Measurements from ENCODE around the gene LCP1.

LCP1 gene

DNA sequence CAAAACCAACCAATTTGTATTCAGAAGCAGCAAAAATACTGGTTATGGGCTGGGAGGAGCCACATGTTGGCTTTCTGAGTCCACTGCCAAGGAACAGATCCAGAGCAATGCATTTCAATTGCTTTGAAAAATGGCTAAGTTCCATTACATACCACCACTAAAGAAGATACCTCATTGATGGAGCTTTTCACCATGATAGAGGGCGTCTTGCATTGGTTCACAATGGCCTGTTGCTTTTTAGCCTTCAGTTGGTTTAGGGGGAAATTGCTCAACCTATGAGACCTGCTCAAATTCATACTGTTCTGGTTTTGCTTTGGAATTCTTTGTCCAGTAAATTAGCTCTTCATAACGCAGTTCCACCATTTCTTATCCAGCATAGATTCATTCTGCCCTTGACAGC is 55.9 kb downstream of the LCP1 start:
- no peak for DNase-seq

DNA sequence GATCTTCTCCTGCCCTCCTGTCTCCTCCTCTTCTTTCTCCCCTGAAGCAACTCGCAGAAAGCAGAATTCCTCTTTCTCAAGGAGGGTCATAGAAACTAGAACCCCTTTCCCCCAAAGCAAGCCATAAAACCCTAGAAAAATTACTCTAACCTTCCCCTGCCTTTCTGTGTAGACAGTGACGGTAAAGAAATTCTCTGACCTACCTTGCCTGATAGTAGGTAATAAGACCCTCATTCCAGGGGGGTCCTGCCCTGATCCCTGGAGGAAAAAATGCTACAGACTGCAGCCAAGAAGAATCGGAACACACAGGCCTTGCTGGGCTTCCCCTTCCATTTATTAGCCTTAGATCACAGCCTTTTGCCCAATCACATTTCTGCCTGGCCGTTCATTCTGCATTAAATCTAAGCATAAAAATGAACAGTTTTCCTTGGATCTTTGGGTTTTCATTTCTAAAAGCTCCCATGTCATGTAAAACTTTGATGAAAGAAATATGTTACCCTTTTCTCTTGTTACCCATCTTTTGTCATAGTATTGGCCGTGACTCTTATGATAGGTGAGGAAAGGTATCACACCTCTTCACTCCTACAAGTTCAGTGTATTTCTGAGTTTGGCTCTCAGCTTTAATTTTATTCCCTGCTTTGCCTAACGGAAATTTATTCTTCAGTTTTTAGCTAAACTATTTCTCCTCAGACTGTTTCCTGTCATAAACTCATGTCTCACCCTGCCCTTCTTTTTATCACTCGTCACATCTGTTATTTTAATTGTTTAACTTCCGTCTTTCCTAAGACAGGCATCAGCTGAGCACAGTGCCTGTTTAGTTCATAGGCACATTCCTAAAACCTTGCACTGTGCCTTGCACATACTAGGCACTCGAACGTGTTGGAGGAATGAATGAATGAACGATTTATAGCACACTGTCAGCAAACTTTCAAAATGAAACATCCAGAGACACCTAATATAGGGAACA is 56.7 kb downstream of the LCP1 start:
- DNase-seq: no peak

DNA sequence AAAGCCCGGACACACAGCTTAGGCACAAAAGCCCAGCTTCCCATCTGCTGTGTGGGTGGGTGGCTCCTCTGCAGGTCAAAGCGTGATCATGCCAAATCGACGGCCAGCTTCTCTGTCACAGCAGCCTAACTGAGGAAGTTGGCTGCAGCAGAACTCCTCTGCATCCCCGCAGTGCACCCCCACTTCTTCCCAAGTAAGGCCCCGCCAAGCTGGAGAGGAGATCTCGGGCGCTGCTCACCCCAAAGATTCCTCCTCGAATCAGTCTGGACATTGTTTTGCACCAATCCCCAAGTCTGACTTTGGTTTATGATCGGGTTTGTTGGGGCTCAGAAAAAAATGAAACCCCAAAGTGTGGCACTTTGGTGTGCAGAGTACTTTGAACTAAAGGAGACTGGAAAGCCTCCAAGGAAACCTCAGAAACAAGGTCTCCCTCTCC is 57.4 kb downstream of the LCP1 start:
- peak; percentile 26 to 42 for DNase-seq

DNA sequence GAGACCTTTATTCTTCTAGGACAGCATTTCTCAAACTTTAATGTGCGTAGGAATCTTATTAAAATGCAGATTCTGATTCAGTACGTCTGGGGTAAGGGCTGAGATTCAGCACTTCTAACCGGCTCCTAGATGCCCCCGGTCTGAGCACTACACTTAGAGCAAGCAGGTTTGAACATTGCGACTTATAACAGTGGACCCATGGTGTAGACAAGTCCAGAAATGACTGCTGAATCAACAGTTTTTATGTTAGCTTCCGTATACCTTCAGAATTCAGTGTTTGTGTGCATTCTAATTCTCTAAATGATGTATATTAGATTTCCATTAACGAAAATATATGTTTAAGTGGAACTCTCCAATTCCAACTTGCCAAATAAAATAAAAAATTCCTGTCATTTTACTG is 59.7 kb downstream of the LCP1 start:
- no peak for DNase-seq

DNA sequence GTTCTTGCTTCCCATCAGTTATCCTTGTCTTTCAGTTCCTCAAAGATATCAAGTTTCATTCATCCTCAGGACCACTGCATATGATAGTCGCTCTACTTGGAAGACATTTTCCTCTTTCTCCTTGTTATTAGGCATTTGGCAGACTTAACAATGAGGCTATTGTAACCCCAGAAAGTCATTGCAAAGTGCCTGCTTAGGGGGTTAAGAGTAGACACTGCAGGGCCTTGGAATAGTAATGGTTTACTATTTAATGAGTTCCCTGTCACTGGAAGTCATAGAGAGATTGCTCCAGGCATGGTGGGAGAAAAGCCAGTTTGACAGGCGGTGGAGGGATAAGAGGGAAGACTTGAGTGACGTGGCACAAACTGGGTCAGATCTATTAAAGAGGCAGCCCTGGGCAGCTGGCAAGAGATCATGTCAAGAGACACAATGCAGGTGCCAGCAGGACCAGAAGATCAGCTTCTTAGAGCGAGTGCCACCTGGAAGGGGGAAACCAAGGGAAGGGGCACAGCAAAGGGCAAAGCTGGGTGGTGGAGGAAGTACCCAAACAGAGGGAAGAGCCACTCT is 60.3 kb downstream of the LCP1 start:
- DNase-seq: no peak

DNA sequence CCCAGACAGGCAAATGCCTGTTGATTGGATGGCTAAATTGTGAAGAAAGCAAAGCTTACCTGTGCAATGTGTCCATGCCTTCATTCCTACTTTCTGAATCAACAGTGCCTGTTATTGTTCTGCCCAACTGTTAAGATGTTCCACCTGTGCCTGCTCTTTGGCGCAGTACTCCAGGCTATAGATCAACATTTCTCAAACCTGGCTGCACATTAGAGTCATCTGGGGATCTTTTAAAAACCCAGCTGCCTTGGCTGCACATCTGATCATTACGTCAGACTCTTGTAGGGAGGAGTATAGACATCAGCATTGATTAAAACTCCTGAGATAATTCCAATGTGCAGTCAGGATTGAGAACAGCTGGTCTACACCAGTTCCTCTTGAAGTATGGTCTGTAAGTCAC is 60.9 kb downstream of the LCP1 start:
- DNase-seq: no peak

DNA sequence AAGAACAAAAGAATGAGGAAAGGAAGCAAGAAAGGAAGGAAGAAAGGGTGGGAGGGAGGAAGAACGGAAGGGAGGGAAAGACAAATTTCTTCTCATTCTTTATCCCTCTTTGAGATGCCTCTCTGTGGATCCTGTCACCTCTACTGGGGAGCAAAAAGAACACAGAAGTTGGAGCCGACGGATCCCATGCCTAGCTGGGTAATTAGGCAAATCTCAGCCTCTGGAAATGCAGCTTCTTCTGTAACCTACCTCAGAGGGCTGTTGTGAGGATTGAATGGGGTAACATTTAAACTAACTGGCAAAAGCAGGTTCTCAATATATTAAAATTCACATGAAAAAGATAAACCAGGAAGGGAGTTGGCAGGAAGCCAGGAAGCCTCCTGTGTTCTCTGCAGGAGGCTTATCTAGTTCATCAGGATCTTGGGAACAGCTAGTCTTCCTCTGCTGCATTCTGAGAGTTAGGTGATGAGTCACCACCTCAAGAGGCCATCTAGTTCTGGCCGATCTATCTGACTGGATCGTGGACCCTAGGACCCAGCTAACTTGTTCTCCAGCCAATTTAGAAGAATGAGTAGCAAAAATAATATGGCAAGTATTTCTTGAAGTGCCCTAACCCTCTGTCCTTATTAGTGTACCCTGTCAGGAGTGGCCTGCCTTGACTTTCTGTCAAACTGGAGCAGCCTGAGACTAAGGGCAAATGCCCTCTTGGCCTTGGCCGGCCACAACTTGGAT is 61.9 kb downstream of the LCP1 start:
- no peak for DNase-seq

DNA sequence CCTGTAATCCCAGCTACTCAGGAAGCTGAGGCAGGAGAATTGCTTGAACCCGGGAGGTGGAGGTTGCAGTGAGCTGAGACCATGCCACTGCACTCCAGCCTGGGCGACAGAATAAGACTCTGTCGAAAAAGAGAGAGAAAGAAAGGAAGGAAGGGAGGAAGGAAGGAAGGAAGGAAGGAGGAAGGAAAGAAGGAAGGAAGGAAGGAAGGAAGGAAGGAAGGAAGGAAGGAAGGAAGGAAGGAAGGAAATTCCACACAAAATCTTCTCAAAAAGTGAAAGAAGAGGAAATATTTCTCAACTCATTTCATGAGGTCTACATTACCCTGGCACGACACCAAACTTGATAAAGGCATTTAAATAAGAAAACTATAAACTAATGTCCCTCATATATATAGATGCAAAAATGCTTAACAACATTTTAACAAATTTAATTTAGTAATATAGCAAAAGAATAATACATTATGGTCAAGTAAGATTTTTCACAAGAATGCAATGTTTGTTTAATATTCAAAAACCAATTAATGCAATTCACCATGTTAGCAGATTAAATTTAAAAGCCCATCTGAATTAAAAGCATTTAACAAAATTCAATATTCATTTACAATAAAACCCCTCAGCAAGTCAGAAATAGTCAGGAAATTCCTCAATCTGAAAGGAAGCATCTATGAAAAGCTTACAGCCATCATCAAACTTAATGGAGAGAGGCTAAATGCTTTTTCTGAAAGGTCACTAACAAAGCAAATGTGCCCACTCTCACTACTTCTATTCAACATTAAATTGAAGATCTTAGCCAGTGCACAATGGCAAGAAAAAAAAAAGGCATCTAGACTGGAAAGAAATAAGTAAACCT is 65.1 kb downstream of the LCP1 start:
- DNase-seq: no peak

DNA sequence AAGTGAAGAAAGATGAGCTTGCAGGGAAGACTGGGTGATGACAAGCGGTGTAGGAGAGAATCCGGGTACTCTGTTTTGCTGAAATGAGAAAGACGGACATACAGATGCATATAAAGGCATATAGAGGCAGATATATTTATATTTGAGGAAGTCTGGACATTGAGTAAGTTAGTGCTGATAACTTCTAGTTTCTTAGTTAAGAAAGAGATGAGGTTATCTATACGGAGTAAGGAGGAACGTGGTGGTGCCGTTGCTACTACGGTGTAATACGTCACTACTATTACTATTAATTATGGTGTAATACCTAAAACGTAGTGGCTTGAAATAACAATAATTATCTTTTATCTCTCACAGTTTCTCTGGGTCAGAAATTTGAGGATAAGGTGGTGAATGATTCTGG is 67.4 kb downstream of the LCP1 start:
- DNase-seq: no peak

DNA sequence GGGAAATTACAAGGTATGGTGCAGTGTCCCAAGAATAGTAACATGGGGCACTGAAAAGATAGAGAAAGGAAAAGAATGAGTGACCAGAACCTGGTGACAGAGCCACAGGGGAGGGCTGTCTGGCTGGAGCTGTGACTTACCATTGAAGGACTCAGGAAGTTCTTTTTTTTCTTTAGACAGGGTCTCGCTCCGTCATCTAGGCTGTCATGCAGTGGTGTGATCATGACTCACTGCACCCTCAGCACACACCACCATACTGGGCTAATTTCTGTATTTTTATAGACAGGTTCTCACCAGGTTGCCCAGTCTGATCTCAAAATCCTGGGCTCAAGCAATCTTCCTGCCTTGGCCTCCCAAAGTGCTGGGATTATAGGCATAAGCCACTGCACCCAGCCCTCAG is 68.4 kb downstream of the LCP1 start:
- no peak for DNase-seq

DNA sequence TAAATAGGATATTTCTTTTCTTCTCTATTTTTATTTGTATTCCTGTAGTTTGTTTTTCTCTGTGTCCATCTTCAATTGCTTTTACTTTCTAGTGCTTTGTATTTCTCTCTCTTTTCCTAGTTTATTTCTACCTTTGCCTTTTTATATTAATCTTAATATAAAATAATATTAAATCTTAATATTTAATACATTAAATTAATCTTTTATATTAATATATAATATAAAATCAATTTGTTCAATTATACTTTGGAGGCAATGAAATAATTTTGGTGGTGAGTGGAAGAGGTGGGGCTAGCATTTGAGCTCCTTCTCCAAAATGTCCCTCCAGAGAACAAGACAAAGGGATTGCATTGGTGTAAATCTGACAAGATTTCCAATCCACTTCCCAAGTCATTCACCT is 70.8 kb downstream of the LCP1 start:
- no peak for DNase-seq

DNA sequence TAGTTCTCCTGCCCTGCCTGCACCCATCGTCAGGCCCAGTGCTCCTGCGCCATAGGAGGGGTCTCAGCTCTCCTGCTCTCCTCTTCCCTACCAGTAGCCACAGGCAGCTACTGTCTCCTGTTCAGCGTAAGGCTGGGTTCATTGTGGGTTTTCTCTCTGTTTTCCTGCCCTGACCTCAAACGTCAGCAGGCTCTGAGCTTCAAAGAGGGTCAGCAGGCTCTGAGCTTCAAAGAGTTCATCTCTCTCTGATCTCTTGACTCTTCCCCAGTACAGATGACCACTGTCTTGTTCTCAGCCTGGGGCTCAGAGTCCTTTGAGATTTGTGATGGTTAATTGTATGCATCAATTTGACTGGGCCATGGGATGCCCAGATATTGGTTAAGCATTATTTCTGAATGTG is 72.5 kb downstream of the LCP1 start:
- DNase-seq: no peak

DNA sequence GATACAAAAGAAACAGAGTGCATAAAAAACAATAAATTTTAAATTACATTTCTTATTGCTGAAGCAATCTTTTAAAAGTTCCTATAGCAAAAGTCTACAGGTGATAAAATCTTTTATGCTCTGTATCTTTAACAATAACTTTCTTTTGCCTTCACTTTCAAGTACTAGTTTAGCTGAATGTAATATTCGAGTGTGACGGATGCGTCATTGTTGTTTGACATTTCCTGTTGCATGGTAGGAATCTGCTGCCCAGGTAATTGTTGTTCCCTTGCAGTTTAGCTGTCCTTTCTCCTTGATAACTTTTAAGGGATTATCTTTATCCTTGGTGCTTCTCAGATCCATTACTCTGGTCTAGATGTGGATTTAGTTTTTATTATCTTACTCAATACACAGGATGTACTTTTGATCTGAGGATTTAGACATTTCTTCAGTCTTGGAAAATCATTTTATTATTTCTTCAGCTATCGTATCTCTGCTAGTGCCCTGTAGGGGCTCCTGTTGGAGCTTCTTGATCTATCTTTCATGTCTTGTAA is 75.1 kb downstream of the LCP1 start:
- DNase-seq: no peak

DNA sequence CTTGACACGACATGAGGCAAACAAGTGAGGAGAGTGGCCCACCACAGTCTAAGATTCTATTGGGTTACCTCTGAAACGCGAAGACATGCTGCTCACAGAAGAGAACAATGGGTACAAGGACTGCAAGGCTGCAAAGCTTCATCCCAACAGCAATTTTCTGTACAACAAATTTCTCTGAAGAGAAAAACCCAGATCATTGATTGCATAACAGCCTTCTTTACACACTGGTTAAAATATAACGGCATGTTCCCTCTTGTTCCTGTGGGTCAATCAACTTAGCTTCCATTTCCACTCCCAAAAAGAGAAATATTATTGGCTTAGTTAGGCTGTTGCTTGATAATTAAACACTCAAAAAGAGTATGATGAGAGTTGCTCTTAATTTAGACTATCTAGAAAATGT is 77.1 kb downstream of the LCP1 start, which contains the start of gene CPB2:
TSS of gene CPB2 (minus strand) at position 166 of the 400 bp plus-strand sequence. CDS start at position 142, 24 bp downstream.
- no peak for DNase-seq

DNA sequence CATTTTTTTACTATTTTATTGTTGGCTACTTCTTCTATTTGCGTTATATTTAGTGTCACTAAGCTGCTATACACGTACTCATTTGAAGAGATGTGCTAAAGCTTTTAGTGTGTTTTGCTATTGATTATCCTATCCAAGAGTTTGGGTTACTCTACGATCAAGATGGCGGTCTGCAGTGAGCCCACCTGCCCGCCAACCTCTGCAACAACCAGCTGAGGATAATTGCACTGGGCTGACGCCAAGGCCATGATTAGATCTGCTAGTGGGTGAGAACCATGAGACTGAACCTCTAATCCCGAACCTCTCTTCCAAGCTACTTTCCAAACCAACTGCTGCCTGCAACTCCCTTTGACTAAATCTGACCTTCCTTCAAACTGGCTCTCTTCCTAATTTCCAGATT is 78.9 kb downstream of the LCP1 start:
- no peak for DNase-seq

DNA sequence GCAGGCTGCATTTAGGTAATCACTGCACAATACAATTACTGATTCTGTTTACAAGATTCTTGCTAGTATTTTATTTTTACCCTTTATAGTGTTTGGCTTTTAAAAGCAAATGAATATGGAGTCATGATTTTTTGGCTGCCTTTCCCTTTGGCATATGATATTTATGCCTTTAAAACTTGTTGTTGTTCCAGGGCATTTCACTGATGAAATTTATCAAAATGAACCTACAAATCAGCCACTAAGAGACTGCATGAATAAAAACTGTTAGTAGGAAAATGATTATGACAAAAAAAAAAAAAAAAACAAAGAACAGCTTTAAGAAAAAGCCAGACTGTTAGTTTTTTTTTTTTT is 79.7 kb downstream of the LCP1 start:
- DNase-seq: no peak

DNA sequence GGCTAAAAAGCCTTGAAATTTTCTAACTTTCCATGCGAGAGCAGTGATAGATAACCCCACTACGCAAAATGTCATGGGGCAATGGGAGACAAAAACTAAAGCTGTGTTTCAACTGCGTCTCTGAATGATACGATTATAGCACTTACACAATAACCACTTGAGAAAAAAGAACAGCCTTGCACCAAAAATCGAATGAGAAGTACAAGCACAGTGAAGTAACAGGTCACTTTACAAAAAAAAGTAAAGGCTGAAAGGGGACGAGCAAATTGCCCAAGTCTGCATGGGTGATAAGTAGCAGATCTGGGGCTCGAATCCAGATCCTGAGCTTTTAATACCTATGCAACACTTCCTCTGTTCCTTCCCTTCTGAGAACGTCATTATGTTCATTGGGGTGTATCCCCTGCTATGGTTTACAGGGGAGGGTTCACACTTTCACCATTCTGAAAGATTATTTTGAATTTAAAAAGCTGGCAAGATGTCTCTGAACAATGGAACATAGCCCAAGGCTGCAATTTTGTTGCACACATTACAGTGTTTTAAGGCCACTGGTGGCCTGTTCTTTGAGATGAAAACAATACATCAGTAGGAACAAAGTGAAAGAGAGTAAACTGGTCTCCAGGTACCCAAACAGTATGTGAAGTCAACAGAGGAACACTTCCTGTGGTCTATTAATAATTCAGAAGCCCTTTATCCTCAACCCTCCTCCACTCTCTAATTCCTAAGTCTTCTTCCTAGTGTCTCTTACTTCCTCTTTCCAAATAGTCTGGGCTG is 80.3 kb downstream of the LCP1 start:
- no peak for DNase-seq

DNA sequence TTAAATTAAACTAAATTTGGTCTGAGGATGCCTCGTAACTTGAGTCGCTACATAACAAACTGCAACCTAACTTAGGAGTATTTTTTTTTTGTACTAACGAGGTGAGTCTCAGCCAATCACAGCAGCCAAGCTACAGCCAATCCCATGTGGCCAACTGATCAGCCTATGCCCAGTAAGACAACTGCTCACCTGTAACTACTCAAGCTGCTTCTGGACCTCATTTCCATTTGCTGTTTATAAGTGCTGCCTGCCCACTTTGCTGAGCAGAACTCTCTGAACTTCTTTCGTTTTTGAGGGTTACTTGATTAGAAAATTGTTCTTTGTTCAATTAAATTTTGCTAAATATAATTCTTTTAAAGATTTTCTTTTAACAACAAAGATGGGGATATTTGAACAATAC is 81.0 kb downstream of the LCP1 start:
- DNase-seq: no peak

DNA sequence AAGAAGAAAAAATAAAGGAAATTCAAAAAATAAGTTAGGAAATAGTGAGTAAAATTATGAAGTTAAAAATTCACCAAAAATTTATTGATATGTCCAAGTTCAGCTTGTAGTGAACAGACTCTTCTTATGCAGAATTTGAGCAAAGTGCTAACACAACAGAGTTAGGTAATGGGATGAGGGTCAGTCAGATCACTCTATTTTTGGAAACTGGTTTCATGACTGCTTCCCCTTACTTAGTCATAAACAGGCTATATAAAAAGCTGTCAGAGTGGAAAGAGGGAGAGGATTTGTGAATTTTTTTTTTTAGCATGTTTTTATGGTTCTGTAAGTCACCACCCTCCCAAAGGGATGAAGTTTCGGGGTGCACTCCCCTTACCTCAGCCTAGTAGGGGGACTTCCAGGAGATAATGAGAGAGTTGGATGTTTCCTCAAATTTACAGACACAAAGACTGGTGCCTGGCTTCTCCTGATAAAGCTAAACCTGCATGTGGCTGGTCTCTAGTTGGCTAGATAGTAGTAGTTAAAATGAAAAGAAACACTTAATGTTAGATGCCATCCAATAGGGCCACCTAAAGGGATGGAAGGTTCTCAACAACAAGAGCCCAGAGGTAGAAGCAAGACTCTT is 81.7 kb downstream of the LCP1 start:
- DNase-seq: no peak

DNA sequence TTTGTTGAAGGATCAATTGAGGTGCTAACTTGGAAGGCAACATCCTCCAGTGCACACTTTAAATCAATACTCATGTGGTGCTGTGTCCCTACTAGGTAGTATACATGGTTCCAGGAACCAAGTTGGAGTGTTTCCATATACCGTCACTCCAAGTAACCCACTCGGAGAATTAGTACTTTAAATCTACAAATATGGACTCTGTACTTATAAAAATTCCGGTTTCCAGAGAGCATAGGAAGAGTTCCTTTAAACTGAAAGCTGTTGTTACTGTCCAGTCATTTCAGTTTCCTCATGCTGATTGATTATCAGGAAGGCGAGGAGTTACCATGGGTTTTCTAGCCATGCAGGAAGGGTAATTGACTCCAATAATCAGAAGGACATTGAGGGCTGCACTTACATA is 84.3 kb downstream of the LCP1 start:
- DNase-seq: no peak

DNA sequence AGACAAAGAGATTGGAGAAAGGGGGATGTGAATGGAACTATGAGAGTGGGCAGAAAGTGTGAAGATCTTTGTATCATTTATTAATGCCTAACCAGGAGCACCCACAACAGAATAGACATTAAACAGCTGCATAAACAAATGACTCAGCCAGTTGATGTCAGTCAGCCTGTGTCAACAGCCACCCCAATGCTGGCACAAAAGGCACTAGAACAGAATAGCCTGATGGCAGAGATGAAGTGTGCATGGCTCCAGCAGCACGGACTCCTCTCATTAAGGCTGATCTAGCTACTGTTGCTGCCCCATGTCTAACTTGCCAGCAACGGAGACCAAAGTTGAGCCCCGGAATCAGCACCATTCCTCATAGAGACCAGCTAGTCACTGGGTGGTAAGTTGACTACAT is 85.0 kb downstream of the LCP1 start:
- DNase-seq: no peak
